Gastroesophageal sphincter (tissue), 3 donors: ENCODE measurements around the gene CD9.

Source experiments
- CTCF ChIP-seq, 4 experiments: fragments of 200-600 bp in 2 of 4; fragments of 450-650 bp in 2 of 4; sonication (generic) in 1 of 4; IDR thresholded peaks; one replicate each; pipeline ENCODE4 v1.5.1; 2017 to 2019; ENCODE audit warnings: antibody characterized with exemption in 4 of 4, mild to moderate bottlenecking in 2 of 4, moderate library complexity in 2 of 4
- POLR2A ChIP-seq, 2 donors: fragments of 450-650 bp; IDR thresholded peaks; one replicate each; pipeline ENCODE4 v1.6.1; 2017; ENCODE audit warnings: antibody characterized with exemption in 2 of 2, mild to moderate bottlenecking in 2 of 2, moderate library complexity in 1 of 2
- POLR2AphosphoS5 ChIP-seq: sonication (generic); formaldehyde crosslinking; IDR thresholded peaks from one replicate; pipeline ENCODE4 v1.6.1; 2017; ENCODE audit warnings: antibody characterized with exemption

- TF ChIP-seq CTCF (IDR thresholded peaks at IDR 0.05) (no peak), POLR2A (IDR thresholded peaks at IDR 0.05) (no peak), POLR2AphosphoS5 (peak; percentile 84)
These were observed 17.8 kb upstream of the CD9 start for GRCh38 chr12:6182279-6182898.
